ENCODE results near the gene SH3PXD2A.

The SH3PXD2A gene

GRCh38 chr10:103722632-103723031 is 132.7 kb downstream of the SH3PXD2A start:
- TF ChIP-seq CTCF (IDR thresholded peaks at IDR 0.05; ENCODE audit: low read depth, low read length), result no peak
- H3K27me3 ChIP-seq, result no peaks in the 10 kb centered on the region
- no peaks in the 10 kb centered on the region for H3K9me3 ChIP-seq
- DNase-seq, result no peak
- no peaks in the 10 kb centered on the region; the same call in none of the 2 replicates for H3K36me3 ChIP-seq
- no peak overlapping the region for H3K4me3 ChIP-seq (ENCODE audit: low read depth, low read length)
- peaks cover 25% of the 10 kb centered on the region for H3K4me1 ChIP-seq

GRCh38 chr10:103720964-103721335 is 134.4 kb downstream of the SH3PXD2A start:
- DNase-seq, result no peak
- Histone ChIP-seq H3K27me3 (no peaks in the 10 kb centered on the region), H3K4me1 (peaks cover 22% of the 10 kb centered on the region), H3K36me3 (no peaks in the 10 kb centered on the region; the same call in none of the 2 replicates), H3K4me3 (ENCODE audit: low read depth, low read length) (no peak overlapping the region), H3K9me3 (no peaks in the 10 kb centered on the region)
- TF ChIP-seq CTCF (IDR thresholded peaks at IDR 0.05; ENCODE audit: low read depth, low read length), result no peak

- no peaks in the 10 kb centered on the region for H3K27me3 ChIP-seq
- no peaks in the 10 kb centered on the region; the same call in none of the 2 replicates for H3K36me3 ChIP-seq
- H3K4me3 ChIP-seq (ENCODE audit: low read depth, low read length), result no peak overlapping the region
- peak; percentile 62 for DNase-seq
- H3K9me3 ChIP-seq, result no peaks in the 10 kb centered on the region
- peaks cover 22% of the 10 kb centered on the region for H3K4me1 ChIP-seq
- no peak for TF ChIP-seq CTCF (IDR thresholded peaks at IDR 0.05; ENCODE audit: low read depth, low read length)
Measured at GRCh38 chr10:103720328-103720963, 134.9 kb downstream of the SH3PXD2A start.

- H3K27me3 ChIP-seq, result no peaks in the 10 kb centered on the region
- no peaks in the 10 kb centered on the region; the same call in none of the 2 replicates for H3K36me3 ChIP-seq
- DNase-seq, result no peak
- H3K9me3 ChIP-seq, result no peaks in the 10 kb centered on the region
- no peak overlapping the region for H3K4me3 ChIP-seq (ENCODE audit: low read depth, low read length)
- no peak for TF ChIP-seq CTCF (IDR thresholded peaks at IDR 0.05; ENCODE audit: low read depth, low read length)
- H3K4me1 ChIP-seq, result peaks cover 22% of the 10 kb centered on the region
Measured at GRCh38 chr10:103719036-103719435, 136.3 kb downstream of the SH3PXD2A start.

- Histone ChIP-seq H3K9me3 (no peaks in the 10 kb centered on the region), H3K27me3 (no peaks in the 10 kb centered on the region), H3K4me3 (ENCODE audit: low read depth, low read length) (no peak overlapping the region), H3K4me1 (peaks cover 22% of the 10 kb centered on the region), H3K36me3 (no peaks in the 10 kb centered on the region; the same call in 1 of the 2 replicates)
- DNase-seq, result no peak
- no peak for TF ChIP-seq CTCF (IDR thresholded peaks at IDR 0.05; ENCODE audit: low read depth, low read length)
Measured at GRCh38 chr10:103718247-103718620, 137.1 kb downstream of the SH3PXD2A start.

GRCh38 chr10:103717341-103718246 is 137.8 kb downstream of the SH3PXD2A start:
- DNase-seq, result no peak
- H3K4me3 ChIP-seq (ENCODE audit: low read depth, low read length), result no peak overlapping the region
- TF ChIP-seq CTCF (IDR thresholded peaks at IDR 0.05; ENCODE audit: low read depth, low read length), result no peak

More at GRCh38 chr10:103717341-103718246, 137.8 kb downstream of the SH3PXD2A start:
- Histone ChIP-seq H3K27me3 (no peaks in the 10 kb centered on the region), H3K4me1 (peaks cover 16% of the 10 kb centered on the region), H3K36me3 (no peaks in the 10 kb centered on the region), H3K9me3 (no peaks in the 10 kb centered on the region)
